ENCODE measurements around the gene SDHA.
"Not testable (repeated sequence)": the region's sequence is repeated elsewhere in the genome, so short reads cannot be mapped to it uniquely, and the experiment has no call there.

Gene SDHA

DNA sequence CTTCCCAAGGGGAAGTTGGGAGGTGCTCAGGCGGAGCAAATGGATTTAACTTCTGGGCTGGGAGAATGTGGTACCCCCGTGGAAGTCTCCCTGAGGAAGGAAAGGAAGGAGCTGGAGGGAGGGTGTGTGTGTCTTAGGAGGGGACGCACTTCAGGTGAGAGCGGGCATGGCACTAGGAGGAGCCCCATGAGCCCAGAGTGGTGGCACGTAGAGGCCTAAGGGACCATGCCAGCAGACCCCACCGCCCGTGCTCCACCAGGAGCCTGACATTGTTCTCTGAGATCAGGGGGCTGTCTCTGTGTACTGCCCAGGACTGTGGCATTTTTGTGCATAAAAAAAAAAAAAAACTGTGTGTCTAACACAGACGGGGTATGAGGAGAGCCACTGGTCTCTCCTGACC, 84.8 kb downstream of the SDHA start:
- DNase-seq, result no peak

DNA sequence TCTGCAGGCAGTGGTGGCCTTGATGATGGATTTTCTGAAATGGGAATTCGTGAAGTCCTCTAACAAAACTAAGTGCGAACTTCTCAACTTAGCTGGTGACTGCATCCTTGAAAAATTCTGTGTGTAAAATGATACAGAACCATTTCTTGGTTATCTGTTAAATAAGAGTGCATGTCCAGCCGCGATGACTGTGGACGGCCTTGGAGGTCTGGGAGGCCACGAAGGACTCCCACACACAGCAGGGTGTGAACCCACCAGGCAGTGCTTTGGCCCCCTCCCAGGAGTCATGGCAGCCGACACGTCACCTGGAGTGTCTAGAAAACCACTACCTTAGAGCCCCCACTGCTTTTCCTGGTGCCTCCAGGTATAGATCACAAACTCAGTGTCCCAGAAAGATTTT, 85.6 kb downstream of the SDHA start:
- DNase-seq, result not testable (repeated sequence)

DNA sequence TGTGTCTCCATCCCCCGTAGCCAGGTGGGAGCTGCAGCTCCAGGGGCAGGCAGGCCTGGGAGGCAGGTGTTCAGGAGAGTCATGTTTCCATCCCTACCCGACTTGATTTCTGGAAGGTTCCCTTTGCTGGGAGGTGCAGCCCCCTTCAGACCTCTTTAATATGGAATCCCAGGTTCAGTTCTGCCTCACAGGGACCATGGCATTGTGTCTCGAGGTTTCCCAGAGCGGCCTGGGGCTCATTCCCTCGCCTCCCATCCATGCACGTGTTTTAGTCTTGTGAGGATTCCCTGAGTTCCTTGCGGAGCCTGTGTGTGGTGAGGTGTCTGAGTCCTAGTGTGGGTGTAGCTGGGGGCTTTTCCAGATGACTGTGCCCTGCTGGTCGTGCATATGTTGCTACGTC, 86.9 kb downstream of the SDHA start:
- DNase-seq, result peak; percentile 16

DNA sequence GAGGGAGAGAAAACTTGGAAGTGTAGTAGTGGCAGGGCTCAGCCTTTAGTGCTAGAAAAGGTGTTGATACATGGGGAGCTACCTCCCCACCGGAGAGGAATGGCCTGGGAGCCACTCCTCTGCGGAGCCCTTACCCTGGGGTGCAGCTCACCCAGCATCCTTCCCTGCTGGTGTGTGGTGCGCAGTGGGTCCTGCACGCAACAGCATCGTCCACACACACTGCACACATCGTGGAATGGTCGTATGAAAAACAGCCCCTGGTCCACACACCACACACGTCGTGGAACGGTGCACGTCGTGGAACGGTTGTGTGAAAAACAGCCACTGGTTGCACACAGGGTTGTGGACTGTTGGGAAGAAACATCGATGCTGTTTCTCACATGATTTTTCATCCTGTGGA, 87.3 kb downstream of the SDHA start:
- no peak for DNase-seq

DNA sequence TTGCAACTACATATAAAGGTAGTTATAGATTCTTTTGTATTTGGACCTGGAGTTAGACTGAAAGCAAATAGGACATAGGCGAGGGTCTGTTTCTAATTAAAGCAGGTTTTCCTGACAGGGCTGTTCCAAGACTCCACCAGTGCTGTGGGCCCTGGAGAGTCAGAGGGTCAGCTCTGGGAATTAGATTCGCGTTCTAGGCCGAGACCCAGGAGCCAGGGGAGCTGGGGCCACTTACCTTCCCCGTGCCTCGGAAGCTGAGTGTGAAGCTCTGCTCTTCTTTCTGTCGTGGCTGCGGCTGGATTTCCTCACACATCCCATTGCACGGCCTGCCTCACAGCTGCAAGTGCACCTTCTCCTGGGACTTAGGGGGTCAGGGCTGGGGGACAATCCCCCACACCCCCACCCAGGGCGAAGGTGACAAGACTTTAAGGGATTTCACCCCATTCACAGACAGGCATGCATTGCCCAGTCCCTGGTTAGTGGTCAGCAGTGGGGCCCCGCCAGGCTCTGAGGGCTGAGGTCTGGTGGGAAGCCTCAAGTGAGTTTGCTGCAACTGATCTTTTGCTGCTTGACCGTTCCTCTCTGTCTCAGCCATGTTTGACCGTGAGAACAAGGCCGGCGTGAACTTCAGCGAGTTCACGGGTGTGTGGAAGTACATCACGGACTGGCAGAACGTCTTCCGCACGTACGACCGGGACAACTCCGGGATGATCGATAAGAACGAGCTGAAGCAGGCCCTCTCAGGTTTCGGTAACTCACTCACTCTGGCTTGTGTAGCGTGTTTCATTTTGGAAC, 88.1 kb downstream of the SDHA start:
- no peak for DNase-seq
